GM20000 (cell line): Measurements from ENCODE around the gene WFS1.

Experiments used
- DNase-seq: peaks from one replicate; pipeline ENCODE4 v3.0.0; 2012; ENCODE audit warnings: low spot score
- CTCF ChIP-seq: IDR thresholded peaks from 2 replicates; pipeline ENCODE4 v1.5.1; 2012; ENCODE audit warnings: mild to moderate bottlenecking, control low read depth; ENCODE audit errors: extremely low read depth, missing control alignments

WFS1 gene

GRCh38 chr4:6246170-6246634, 23.4 kb upstream of the WFS1 start:
- DNase-seq: no peak
- TF ChIP-seq CTCF: no peak

DNA sequence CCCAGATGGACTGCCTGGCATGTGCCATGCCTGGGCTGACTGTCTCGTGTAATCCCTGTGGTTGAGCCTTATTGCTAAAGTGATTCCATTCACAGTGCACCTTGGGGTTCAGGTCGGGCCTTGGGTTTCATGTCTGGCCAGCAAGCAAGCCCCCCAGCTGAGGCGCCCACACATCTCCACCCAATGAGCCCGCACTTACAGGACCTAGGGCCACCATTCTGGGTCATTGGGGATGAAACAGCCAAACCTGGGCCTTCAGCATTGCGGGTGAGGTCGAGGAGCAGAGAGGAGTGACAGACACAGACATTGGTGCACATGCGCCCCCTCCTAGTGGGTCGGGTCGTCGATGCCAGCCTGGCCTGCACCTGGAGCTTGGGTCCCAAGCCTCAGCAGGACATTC, 21.3 kb upstream of the WFS1 start:
- no peak for TF ChIP-seq CTCF
- no peak for DNase-seq

DNA sequence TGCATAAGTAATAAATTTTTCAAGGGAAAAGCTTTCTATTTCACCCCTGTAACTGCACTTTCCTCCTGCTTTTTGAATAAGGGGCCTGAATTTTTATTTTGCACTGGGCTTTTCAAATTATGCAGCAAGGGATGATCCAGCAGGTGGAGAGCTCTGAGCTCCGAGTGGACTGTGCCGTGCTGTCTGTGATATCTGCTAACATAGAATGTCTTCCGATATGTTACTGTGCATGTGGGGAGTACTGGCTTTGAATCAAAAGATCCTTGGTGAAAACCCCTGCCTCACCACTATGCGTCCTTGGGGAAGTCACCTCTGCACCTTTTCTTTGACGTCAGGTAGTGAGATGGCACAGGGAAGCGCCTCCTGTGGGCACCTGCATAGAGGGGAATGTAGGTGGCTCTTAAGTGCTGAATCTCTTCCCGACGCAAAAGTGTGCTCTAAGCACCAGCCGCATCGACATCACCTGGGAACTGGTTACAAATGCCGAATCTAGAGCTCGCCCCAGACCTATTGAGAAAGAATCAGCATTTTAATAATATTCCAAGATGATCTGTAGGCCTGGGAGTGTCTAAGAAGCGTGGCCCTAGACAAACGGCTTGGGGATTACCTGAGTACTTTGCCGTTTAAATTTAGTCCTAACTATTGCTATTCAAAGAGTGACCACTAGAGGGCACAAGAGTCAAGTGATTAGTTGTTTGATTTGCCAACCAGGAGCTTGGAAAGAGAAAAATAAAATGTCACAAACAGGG, 19.2 kb upstream of the WFS1 start:
- TF ChIP-seq CTCF: peak; percentile 50
- peak; percentile 83 for DNase-seq

GRCh38 chr4:6250984-6251295, 18.7 kb upstream of the WFS1 start:
- TF ChIP-seq CTCF: no peak
- no peak for DNase-seq

- TF ChIP-seq CTCF: no peak
- no peak for DNase-seq
Observed at GRCh38 chr4:6251365-6251764, 18.3 kb upstream of the WFS1 start.

DNA sequence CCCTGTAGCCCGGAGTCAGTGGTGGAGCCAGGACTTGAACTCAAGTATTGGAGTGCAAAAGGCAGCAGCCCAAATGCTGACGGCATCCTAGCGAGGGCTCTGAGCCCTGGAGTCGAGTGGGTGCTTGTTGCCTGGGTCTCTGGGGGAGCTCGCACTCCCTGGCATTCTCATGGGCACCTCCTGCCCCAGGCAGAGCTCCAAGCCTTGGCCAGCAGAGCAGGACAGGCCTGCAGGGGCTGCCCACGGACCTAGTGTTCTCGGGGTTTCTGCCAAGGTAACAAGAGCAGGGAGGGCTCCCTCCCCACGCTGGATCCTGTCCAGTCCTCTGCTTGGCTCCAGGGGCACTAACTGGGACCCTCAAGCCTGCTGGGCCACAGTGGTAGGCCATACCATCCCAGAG, 17.6 kb upstream of the WFS1 start:
- no peak for TF ChIP-seq CTCF
- DNase-seq: no peak

GRCh38 chr4:6253111-6253510, 16.5 kb upstream of the WFS1 start:
- TF ChIP-seq CTCF: no peak
- no peak for DNase-seq
